Gastroesophageal sphincter (tissue), 4 donors: ENCODE results near the gene EEF2K. TPM values are rescaled to one million over a fixed set of nuclear protein-coding genes. Genes with fewer than 3 reads are reported as not detected.

Experiments used
- ATAC-seq: fragments of 150-250 bp; one replicate; pipeline ENCODE4 v1.9.1; 2016; ENCODE audit warnings: mild to moderate bottlenecking, moderate library complexity
- H3K27ac ChIP-seq, 4 donors: fragments of 200-600 bp; sonication (generic) in 3 of 4; 1 replicate in 3 of 4; 2 replicates in 1 of 4; pipeline ENCODE4 v1.5.1; 2016 to 2019
- H3K27me3 ChIP-seq: fragments of 200-600 bp; sonication (generic); one replicate; pipeline ENCODE4 v1.5.1; 2019
- H3K36me3 ChIP-seq, 2 donors: fragments of 200-600 bp; sonication (generic); one replicate each; pipeline ENCODE4 v1.5.1; 2019; ENCODE audit warnings: control low read depth in 1 of 2
- H3K4me1 ChIP-seq, 3 donors: fragments of 200-600 bp; sonication (generic); 1 replicate in 2 of 3; 2 replicates in 1 of 3; pipeline ENCODE4 v1.5.1; 2016 to 2019; ENCODE audit warnings: control low read depth in 2 of 3
- H3K4me3 ChIP-seq, 2 donors: fragments of 200-600 bp; sonication (generic); one replicate each; pipeline ENCODE4 v1.5.1; 2019; ENCODE audit warnings: mild to moderate bottlenecking in 1 of 2, moderate library complexity in 1 of 2
- H3K9me3 ChIP-seq, 3 donors: fragments of 200-600 bp; sonication (generic); one replicate each; pipeline ENCODE4 v1.5.1; 2017 to 2019; ENCODE audit warnings: control low read depth in 2 of 3
- EP300 ChIP-seq: sonication (generic); formaldehyde crosslinking; IDR thresholded peaks from one replicate; pipeline ENCODE4 v1.6.1; 2017; ENCODE audit warnings: antibody characterized with exemption, mild to moderate bottlenecking
- POLR2A ChIP-seq, 2 donors: fragments of 450-650 bp; IDR thresholded peaks; one replicate each; pipeline ENCODE4 v1.6.1; 2017; ENCODE audit warnings: antibody characterized with exemption in 2 of 2, mild to moderate bottlenecking in 2 of 2, moderate library complexity in 1 of 2
- POLR2AphosphoS5 ChIP-seq: sonication (generic); formaldehyde crosslinking; IDR thresholded peaks from one replicate; pipeline ENCODE4 v1.6.1; 2017; ENCODE audit warnings: antibody characterized with exemption
- WGBS, 2 donors: methylation state at CpG; one replicate each; pipeline ENCODE4 v1.1.5; 2018; ENCODE audit warnings: low coverage in 1 of 2; 5-methylcytosine and 5-hydroxymethylcytosine counted together
- total RNA-seq, 4 donors: library from RNA; depleted of rRNA; stranded (reverse); fragments of >200 nt; gene quantifications; one replicate each; pipeline ENCODE4 v1.1.0, GENCODE V29; 2016
- TF ChIP-seq, protein P1 (sequence below), 4 experiments: fragments of 200-600 bp in 2 of 4; fragments of 450-650 bp in 2 of 4; sonication (generic) in 1 of 4; IDR thresholded peaks; one replicate each; pipeline ENCODE4 v1.5.1; 2017 to 2019; ENCODE audit warnings: antibody characterized with exemption in 4 of 4, mild to moderate bottlenecking in 2 of 4, moderate library complexity in 2 of 4

EEF2K gene
- total RNA-seq, 4 donors from 2014 or later = 31.3 to 38.9 (median 34.8) TPM

DNA sequence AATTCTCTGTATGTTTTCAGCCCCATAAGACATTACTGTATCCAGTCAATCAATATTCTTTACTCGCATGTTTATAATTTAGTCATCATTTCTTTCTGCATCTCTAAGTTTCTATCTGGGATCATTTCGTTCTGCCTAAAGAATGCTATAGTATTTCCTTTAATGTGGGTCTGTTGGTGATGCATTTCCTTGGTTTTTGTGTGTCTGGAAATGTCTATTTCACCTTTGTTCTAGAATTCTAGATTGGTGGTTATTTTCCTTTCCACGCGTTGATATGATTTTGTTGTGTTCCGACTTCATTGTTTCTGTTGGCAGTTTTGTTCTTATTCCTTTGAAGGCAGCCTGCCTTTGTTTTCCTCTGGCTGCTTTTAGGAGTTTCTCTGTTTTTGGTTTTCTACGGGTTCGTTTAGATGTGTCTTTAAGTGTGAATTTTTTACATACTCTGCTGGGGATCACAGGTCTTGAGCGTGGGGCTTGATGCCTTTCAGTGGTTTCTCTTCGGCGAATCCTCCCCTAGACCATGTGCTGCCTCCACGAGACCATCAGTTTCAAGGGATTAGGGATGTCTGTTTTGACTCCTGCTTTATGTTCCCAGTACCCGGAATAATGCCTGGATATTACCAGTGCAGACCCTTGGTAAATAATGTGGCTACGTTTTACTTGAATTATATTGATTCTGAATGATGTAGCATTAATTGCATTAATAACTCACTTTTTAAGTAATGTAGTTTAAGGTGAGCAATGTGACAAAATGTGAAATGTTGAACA, 114.7 kb downstream of the EEF2K start:
- Histone ChIP-seq H3K4me1 (peaks cover 0 to 9% (median 0%) of the 10 kb centered on the region in 3 donors), H3K27me3 (no peaks in the 10 kb centered on the region), H3K9me3 (no peaks in the 10 kb centered on the region), H3K36me3 (peaks cover 0 to 98% of the 10 kb centered on the region in 2 donors), H3K27ac (no peak overlapping the region), H3K4me3 (no peak overlapping the region)
- 61 to 76% methylated on average over 11 to 13 of the region's 13 CpGs for WGBS, 2 donors
- ATAC-seq = no peak
- TF ChIP-seq POLR2A (IDR thresholded peaks at IDR 0.05) (no peak), POLR2AphosphoS5 (no peak), EP300 (no peak)
- TF ChIP-seq, protein P1, sequence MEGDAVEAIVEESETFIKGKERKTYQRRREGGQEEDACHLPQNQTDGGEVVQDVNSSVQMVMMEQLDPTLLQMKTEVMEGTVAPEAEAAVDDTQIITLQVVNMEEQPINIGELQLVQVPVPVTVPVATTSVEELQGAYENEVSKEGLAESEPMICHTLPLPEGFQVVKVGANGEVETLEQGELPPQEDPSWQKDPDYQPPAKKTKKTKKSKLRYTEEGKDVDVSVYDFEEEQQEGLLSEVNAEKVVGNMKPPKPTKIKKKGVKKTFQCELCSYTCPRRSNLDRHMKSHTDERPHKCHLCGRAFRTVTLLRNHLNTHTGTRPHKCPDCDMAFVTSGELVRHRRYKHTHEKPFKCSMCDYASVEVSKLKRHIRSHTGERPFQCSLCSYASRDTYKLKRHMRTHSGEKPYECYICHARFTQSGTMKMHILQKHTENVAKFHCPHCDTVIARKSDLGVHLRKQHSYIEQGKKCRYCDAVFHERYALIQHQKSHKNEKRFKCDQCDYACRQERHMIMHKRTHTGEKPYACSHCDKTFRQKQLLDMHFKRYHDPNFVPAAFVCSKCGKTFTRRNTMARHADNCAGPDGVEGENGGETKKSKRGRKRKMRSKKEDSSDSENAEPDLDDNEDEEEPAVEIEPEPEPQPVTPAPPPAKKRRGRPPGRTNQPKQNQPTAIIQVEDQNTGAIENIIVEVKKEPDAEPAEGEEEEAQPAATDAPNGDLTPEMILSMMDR (IDR thresholded peaks at IDR 0.05) = no peak

- H3K4me1 ChIP-seq = peaks cover 0 to 12% (median 0%) of the 10 kb centered on the region in 3 donors
- 35 to 36% methylated on average over 4 to 13 of the region's 16 CpGs for WGBS, 2 donors
- H3K36me3 ChIP-seq = peaks cover 0 to 98% of the 10 kb centered on the region in 2 donors
- no peak overlapping the region for H3K27ac ChIP-seq
- no peaks in the 10 kb centered on the region for H3K9me3 ChIP-seq
- ATAC-seq = peak; percentile 59
- no peak overlapping the region for H3K4me3 ChIP-seq
- TF ChIP-seq POLR2AphosphoS5 (peak; percentile 14), POLR2A (IDR thresholded peaks at IDR 0.05) (no peak), EP300 (no peak)
- TF ChIP-seq, protein P1 (IDR thresholded peaks at IDR 0.05) = peak in 3 of 4 experiments; percentile 90 to 93 (median 92)
- no peaks in the 10 kb centered on the region for H3K27me3 ChIP-seq
These were observed 115.4 kb downstream of the EEF2K start for GRCh38 chr16:22321340-22322001.

GRCh38 chr16:22322021-22322471, 116.0 kb downstream of the EEF2K start:
- ATAC-seq = no peak
- TF ChIP-seq POLR2A (IDR thresholded peaks at IDR 0.05) (no peak), EP300 (no peak)
- no peaks in the 10 kb centered on the region for H3K9me3 ChIP-seq
- peaks cover 0 to 98% of the 10 kb centered on the region in 2 donors for H3K36me3 ChIP-seq
- H3K4me3 ChIP-seq = no peak overlapping the region
- 92 to 100% methylated on average over 2 to 3 of the region's 11 CpGs for WGBS, 2 donors
- no peaks in the 10 kb centered on the region for H3K27me3 ChIP-seq
- peaks cover 0 to 16% (median 0%) of the 10 kb centered on the region in 3 donors for H3K4me1 ChIP-seq
- H3K27ac ChIP-seq = no peak overlapping the region

DNA sequence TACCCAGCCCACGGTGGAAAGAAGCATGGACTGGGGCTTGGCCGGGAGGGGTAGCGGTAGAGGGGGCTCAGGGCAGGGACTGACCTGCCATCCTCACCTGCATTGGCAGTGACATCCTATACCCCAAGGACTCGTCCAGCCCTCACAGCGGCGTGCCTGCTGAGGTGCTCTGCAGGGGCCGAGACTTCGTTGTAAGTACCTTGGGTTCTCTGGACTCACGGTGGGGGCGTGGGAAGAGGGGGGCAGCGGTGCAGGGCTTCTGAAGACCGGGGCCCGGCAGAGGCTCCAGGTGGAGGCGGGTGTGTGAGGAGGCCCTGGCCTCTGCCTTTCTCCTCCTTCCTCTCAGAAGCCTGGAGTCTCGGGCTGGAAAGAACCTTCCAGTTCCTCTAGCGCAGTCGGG, 116.7 kb downstream of the EEF2K start:
- ATAC-seq = no peak
- peaks cover 0 to 16% (median 0%) of the 10 kb centered on the region in 3 donors for H3K4me1 ChIP-seq
- peaks cover 0 to 98% of the 10 kb centered on the region in 2 donors for H3K36me3 ChIP-seq
- H3K27ac ChIP-seq = no peak overlapping the region
- 95% methylated on average over 4 of the region's 17 CpGs; no CpG with 5 or more reads in 1 of the 2 donors for WGBS, 2 donors
- no peaks in the 10 kb centered on the region for H3K27me3 ChIP-seq
- no peak overlapping the region for H3K4me3 ChIP-seq
- H3K9me3 ChIP-seq = no peaks in the 10 kb centered on the region
- no peak for TF ChIP-seq EP300
- TF ChIP-seq POLR2A (IDR thresholded peaks at IDR 0.05) = no peak
- TF ChIP-seq, protein P1 (IDR thresholded peaks at IDR 0.05) = no peak
- TF ChIP-seq POLR2AphosphoS5 = no peak

- Histone ChIP-seq H3K4me1 (peaks cover 0 to 16% (median 0%) of the 10 kb centered on the region in 3 donors), H3K9me3 (no peaks in the 10 kb centered on the region), H3K4me3 (no peak overlapping the region), H3K27me3 (no peaks in the 10 kb centered on the region), H3K27ac (no peak overlapping the region), H3K36me3 (peaks cover 0 to 98% of the 10 kb centered on the region in 2 donors)
- no peak for ATAC-seq
- WGBS, 2 donors = 79 to 90% methylated on average over 5 of the region's 12 CpGs
- TF ChIP-seq POLR2AphosphoS5 = no peak
- TF ChIP-seq, protein P1 (IDR thresholded peaks at IDR 0.05) = no peak
- TF ChIP-seq POLR2A (IDR thresholded peaks at IDR 0.05) = no peak
- no peak for TF ChIP-seq EP300
These were observed 117.3 kb downstream of the EEF2K start for GRCh38 chr16:22323173-22323958.
